Activated effector memory CD4-positive, alpha-beta T cell treated with Interleukin-2 at 50 U/mL for 16 hours (primary cell): ENCODE results near the gene ACTR3C.
"Not testable (repeated sequence)": the region's sequence is repeated elsewhere in the genome, so short reads cannot be mapped to it uniquely, and the experiment has no call there.

Experiments
- DNase-seq: peaks from one replicate; pipeline ENCODE4 v3.0.0-alpha.2; 2020

ACTR3C gene

DNA sequence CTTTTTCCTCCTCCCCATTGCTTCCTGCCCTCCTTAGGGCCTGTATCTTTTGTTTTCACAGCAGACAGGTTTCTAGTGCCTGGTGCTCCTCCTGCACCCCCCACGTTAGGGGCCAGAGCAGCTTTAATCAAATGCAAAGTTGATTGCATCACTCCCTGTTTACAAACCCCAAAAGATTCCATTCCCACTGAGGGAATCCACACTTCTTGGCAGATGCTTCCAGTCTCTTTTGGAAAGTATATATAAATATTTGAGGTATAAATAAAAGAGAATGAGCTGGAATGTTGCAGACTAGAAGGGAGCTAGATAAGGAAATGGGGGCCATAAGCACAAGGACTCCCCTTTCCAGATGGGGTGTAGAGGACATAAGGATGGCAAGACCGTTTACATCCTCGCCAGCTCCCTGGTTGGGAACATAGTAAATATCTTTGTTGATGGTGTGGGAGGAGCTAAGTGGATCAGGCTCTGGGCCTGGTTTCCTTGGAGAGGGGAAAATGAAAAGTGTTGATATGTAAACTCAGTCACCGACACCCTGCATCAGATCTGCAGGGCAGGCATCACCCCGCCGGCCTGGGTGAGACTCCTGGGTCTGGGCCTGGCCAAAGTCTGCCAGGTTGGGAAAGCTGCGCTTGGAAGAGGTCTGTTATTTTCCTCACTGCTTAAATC, 11.9 kb upstream of the ACTR3C start:
- DNase-seq, result no peak

GRCh38 chr7:150334108-150334507, 10.8 kb upstream of the ACTR3C start:
- no peak for DNase-seq

GRCh38 chr7:150333659-150334058, 10.3 kb upstream of the ACTR3C start:
- DNase-seq, result no peak

DNA sequence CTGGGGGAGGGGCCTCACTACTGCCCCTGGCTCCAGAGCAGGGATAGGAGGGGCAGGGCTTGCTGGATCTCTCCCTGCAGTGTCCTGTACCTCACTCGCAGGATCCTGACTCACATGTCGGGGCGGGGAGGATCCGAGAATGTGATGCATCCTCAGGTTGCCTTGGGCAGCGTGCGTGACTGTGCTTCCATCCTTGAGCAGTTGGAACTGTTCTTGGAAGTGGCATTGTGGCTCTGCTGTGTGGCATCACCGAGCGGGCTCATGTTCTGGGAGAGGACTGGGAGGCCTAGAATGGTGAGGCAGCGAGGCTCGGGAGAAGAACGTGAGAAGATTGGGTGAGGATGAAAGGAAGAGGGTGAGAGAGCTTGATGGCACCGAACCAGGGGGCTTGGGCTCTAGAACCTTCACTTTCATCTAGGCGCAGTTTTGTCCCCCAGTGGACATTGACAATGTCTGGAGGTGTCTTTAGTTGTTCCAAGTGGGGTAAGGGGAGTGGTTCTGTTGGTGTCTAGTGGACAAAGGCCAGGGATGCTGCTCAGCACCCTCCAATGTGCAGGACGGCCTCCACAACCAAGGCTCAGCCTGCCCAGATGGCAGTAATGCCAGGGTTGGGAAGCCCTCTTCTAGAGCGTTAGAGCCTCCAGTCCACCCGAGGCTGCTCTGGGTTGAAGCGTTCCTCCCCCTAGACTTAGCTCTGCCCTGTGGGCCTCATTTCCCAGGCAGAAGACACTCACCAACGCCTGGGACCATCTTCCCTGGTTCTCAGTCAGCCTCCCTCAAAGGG, 9.7 kb upstream of the ACTR3C start:
- DNase-seq, result no peak

- DNase-seq, result no peak
Measured at GRCh38 chr7:150330211-150330885, 7.0 kb upstream of the ACTR3C start.

DNA sequence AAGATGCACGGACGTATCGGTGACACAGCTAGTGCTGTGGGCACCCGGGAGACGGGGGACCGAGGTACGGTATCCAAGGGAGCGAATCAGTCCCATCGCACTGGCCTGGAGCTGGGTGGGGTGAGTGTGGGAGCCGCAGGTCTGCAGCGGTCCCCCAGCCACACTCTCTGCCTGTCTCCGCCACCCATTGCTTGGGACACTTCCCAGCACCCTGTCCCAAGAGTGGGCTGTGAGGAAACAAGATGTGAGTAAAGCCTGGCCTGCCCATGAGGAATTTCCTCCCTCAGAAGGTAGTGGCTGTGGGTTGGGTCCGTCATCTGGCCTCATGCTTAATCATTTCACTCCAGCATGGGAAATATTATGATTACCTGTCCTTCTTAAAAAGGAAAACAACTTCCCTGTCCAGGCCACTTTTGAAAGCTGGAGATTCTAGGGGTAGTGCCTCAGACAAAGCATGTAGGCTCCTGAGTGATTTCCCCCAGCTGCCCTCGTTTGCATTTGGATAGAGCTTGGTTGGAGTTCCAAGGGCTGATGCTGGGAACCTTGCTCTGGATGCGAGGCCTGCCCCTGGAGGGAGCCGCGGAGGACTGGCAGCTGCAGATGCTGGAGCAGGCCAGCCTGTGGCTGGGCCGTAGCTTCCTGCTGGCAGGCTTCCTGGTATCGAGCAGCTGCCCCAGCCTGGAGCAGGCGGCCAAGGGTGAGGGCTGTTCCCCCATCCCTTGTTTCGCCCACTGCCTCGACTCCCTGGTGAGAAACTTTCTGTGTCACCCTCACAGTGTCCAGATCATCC, 6.2 kb upstream of the ACTR3C start:
- DNase-seq, result no peak

DNA sequence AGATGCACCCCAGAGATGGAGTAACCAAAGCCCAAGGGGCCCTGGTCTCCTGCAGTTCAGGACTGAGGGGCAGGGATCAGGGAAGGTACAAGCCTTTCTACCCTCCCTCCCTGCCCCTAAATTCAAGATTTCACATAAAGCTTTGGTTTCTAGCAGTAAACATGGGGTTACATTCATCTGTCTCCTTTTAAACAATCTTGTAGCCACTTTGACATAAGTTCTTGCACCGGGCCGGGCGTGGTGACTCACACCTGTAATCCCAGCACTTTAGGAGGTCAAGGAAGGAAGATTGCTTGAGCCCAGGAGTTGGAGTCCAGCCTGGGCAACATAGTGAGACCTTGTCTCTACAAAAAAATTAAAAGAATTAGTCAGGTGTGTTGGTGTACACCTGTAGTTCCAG, 4.0 kb upstream of the ACTR3C start:
- no peak for DNase-seq

DNA sequence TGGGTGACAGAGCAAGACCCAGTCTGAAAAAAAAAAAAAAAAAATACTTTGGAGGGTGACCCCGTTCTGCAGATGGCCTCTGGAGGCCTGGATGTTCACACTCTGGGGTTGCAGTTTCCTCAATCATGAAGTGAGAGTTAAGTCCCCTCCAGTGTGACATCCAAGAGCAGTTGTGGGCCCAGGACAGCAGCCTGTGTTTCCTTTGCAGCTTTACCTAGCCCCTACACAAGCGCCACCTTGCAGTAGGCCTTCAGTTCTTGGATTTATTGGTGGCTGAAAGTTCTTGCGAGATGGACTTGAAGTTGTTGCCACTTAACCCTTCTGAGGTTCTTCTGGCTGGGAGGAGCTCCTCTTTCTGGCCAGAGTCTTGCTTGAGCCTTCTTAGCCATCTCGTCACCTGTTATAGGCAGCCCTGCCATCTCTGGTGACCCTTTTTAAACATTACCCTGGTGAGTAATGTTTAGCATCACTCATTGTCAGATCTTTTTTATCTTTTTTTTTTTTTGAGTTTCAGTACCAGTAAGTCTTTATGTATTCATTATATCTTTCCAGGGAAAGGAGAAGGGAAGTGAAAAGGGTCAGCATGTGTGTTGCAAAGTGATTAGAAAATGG, 3.4 kb upstream of the ACTR3C start:
- DNase-seq, result no peak

DNA sequence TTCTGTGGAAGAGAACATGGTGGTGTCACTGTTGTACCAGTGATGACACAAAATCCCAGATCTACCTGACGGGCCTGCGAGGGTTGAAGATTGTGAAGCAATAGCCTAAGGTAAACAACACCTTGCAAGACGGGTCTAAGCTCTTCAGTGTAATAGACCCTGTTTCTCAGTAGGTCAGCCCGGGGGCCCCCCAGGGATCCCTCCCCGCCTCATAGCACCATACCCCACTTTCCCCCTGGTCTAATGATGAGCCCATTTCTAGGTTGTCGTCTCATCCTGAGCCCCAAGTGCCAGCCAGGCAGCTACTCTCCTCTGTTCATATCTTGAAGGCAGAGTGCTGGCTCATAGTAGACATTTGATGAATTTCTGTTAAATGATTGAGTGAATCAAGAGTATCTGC, 2.6 kb upstream of the ACTR3C start:
- no peak for DNase-seq

DNA sequence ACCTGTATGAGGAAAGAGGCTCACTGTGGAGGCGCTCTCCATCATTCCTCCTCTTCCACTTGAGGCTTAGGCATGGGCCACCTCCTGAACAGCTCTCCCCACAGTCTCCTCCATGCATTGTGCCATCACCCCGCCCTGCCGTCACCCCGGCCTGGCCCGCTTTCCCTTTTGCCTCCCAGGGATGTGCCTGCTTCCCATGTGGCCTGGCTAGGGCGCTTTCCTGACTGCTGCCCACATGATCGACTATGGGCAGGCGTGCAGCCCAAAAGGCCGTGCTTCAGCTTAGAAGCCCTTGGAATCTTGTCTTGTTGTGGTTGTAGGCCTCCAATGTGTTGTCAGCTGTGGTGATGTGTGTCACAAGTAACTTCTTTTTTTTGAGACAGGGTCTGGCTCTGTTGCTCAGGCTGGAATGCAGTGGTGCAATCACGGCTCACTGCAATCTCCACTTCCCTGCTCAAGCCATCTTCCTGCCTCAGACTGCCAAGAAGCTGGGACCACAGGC, 1.8 kb upstream of the ACTR3C start:
- DNase-seq, result no peak

GRCh38 chr7:150324373-150324961, 1.1 kb upstream of the ACTR3C start:
- DNase-seq, result no peak

DNA sequence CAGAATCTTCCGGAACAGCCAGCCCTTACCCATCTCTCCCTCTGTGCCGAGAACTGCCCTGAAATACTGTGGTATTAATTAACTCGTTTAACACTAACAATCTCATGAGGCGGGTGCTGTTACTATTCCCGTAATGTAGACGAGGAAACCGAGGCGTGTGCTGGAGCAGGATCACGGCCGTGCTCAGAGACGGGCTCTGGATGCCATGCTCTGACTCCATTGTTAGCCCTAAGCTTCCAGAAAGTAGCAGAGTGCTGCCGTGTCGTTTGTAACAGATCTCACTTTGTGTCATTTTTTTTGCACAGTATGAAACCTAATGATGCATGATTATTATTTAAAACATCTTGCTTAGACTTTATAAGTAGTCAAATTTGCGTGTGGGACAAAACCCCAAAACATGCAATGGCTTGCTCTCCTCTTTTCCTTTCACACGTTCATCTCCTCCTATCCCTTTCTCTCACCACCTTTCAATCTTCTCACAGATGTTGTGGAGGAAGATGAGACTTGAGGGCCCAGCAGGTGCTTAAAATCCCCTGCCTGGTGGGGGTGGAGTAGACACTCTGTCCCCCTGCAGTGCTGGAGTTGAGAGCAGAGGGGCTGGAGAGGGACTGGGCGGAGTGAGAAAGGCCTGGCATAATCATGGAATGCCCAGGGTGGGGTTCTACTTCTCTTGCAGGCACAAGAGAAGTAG, 482 bp upstream of the ACTR3C start:
- no peak for DNase-seq

- DNase-seq, result peak; percentile 21
Measured at GRCh38 chr7:150322114-150322832, 1.1 kb downstream of the ACTR3C start.

DNA sequence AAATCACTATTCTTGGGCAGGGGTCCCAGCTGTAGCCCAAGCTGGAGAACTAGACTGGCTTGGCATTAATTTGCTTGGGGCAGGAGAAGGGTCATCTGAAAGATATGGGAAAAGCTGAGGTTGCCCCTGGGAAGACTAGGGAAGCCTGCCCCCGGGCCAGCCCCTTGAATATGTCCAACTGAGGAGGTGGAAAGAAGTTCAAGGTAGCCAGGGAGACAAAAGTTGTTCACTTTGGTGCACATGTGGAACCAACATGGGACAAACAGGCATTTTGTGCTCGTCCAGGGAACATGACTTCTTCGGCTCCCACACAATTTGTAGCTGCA, 1.6 kb downstream of the ACTR3C start:
- no peak for DNase-seq

GRCh38 chr7:150317748-150318444, 5.4 kb downstream of the ACTR3C start:
- no peak for DNase-seq

GRCh38 chr7:150316987-150317386, 6.4 kb downstream of the ACTR3C start:
- not testable (repeated sequence) for DNase-seq

DNA sequence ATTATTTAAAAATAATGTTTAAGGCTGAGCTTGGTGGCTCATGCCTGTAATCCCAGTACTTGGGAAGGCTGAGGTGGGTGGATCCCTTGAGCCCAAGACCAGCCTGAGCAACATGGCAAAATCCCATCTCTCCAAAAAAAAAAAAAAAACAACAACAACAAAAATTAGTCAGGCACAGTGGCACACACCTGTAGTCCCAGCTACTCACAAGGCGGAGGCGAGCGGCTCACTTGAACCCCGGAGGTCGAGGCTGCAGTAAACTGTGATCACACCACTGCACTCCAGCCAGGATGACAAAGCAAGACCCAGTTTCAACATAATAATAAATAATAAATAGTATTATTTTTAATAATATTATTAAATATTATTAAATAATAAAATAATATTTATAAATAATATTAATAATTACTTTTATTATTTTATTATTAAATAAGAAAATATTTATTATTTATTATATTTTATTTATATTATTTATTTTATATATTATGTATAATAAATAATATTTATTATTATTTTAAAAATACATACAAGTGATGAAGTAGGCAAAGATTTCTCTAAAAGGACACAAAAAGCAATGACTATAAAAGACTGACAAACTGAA, 8.6 kb downstream of the ACTR3C start:
- DNase-seq, result no peak

DNA sequence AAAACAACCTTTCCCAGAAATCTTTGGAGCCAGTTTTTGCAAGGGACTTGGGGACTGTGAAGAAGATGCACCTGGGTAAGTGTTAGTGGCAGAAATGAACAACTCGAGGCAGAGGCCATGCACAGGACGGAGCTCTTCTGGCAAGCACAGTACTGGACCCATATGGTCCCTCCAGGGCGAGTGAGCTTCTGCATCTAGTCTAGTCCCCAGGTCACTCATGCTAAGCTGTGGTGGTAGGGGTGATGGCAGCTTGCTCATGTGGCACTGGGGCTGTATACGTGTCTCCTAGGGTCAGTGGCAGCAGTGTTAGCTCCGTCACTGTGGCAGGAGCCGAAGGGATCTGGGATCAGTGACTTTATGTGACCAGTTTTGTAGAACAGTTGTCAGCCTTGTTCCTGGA, 9.5 kb downstream of the ACTR3C start:
- no peak for DNase-seq

GRCh38 chr7:150313367-150313809, 10.0 kb downstream of the ACTR3C start:
- DNase-seq, result no peak
